NCI-H1092 treated with DMSO at 0.1 percent for 48 hours (cell line): ENCODE data around the gene WWOX.
A peak's percentile ranks its signal among the peaks of the same experiment; 100 is the strongest.

Experiments
- DNase-seq: peaks from one replicate; lab custom pipeline; 2025; lab: John Stamatoyannopoulos, UW

WWOX gene

DNA sequence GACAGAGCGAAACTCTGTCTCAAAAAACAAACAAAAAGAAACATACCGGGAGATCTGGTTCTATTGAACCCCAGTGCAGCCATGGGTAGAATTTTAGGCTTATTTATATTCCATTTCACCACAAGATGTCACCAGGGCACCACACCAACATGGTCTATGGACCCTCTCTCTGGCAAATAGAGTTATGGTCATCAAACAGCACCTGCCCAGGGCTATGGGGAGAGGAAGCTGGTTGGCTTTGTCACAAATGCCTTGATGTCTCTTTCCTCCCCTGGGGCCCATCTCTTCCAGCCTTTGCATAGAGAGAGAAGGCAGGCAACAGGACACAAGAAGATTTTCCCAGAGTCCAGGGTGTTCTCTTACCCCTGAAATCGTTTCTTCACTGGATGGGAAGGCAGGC, 128.4 kb downstream of the WWOX start:
- peak; percentile 38 for DNase-seq

DNA sequence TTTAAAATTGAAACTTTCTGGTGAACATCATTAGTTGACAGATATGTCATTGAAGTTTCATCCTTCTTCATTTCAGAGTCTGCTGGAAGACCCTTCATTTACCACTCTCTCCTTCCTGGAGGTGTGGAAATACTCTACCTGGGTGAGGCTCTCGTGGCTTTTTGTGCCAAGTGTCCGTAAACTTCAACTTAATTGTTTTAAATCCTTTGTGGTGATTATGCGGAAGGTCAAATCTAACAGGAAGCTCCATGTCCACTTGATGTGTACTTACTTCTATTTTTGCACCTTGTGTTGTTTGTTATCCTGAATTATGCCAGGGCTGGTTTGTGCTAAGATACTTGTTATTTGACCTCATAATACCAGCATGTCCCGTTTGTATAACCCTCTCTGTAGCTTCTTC, 129.2 kb downstream of the WWOX start:
- no peak for DNase-seq

DNA sequence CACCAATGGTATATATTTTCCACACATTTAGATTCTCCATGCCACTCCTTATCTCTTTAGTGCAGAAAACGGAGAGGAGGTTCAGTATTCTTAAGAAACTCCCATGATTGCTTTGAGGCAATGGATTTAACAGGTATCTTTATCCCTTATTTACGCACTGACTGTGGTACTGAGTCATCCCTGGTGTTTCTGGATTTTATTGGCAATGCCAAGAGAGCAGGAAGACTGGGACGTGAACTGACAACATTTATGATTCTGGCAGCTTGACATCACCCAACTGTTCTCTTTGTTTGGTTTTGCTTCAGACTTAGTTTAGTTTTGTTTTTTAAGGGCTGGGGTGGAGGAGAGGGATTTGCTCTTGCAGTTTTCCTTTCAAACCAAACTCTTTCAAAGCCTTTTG, 131.4 kb downstream of the WWOX start:
- no peak for DNase-seq

DNA sequence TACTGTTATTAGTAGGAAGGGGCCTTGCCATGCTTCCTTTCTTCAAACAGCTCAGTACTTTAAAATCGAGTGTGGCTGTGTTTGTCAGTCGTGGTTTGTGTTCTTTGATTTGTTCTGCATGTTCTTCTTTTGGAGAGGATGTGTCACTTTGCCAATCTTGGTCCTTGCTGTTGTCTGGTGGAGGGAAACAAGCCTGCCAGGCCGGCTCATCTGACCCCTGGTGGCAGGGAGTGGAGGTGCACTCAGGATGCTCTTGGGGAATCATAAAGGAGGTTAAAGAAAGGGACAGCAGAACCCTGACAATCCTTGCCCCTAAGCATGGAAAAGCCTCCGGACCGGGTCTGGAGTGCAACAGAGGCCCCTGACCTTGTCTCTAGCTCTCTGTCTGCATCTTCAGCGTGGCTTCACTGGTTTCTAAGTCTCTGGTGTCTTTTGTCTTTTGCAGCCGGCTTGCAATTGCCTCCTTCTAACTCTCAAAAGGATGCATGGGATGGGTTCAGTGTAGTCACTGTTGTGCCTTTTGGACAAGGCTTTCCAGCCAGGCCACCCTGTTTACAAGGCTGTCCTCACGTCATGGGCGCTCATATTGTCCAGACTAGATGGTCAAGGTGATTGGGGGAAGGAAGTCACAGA, 135.8 kb downstream of the WWOX start:
- peak; percentile 79 for DNase-seq

DNA sequence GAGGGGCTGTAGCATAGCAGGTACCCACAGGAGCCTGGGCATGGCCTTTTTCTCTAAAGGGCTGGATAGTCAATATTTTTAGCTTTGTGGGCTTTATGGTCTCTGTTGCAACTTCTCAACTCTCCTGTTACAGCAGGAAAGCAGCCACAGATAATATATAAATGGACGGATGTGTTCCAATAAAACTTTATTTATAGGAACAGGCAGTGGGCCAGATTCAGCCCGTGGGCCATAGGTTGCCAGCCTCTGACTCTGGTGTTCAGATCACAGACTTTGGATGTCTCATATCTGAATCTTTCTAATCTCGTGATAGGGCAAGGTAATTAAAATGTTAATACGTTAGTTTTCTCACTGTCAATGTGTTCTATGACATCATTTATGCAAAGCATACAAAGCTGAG, 136.4 kb downstream of the WWOX start:
- no peak for DNase-seq

DNA sequence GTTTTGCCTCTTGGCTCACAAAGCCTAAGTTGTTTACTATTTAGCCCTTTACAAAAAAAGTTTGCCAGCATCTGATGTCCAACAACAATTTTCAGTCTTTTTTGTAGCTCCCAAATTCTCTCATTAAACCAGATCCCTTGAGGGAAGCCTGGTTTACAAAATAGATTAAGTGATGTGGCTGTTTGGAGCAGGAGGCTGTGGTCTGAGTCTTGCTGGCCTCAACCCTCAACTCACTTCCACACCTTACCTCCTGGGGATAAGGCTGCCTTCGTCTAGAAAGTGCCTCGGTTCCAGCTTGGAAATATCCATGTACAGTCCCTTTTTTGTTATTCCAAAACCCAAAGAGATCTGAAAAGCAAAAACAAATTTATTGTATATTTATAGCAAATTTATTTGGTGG, 138.4 kb downstream of the WWOX start:
- DNase-seq, result no peak

DNA sequence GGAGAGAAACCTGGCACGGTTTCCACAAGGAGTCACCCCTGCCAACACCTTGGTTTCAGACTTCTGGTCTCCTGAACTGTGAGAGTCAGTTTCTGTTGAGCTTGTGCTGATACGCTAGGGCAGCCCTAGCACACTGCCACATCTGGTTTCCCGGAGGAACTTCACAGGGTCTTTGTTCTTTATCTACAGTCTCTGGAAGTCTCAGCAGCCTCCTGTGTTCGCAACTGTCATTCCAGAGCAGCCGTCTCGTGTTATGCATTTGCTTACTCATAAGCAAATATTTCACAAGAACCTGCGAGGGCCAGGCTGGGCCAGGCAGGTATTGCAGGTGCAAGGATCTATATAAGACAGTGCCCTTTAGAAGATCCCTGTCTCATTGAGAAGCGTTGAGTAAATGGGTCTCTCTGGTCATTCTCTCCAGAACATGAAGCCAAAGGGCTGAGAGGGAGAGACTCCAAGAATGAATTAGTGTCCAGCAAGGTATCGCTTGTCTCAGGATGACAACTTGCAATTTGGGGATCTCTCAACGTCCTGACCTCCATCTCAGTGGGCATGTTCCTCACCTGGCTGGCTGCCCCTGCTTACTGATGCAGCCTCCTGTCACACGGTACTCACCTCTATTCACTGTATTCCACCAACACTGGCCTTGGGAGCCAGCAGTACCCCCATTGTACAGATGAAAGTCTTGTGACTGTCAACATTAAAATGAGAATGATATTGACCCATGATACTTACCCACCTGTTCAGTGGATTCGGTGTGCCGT, 141.2 kb downstream of the WWOX start:
- no peak for DNase-seq

DNA sequence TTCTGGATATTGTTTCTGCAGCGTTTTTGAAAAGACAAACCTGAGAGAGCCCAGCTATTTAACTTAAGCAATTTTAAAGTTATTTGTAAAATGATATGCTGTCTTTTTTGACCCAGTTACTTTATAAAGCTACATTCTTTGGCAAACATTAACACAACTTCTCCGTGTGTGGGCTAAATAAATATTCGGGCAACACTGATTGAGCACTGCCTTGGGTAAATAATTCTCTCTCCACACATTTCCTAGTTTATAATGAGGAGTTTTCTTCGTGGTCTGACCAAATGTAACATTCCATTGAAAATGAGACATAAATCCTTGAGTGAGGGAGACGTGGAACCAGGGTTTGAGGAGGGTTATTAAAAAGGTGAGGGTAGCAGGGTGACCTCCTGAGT, 142.8 kb downstream of the WWOX start:
- no peak for DNase-seq

DNA sequence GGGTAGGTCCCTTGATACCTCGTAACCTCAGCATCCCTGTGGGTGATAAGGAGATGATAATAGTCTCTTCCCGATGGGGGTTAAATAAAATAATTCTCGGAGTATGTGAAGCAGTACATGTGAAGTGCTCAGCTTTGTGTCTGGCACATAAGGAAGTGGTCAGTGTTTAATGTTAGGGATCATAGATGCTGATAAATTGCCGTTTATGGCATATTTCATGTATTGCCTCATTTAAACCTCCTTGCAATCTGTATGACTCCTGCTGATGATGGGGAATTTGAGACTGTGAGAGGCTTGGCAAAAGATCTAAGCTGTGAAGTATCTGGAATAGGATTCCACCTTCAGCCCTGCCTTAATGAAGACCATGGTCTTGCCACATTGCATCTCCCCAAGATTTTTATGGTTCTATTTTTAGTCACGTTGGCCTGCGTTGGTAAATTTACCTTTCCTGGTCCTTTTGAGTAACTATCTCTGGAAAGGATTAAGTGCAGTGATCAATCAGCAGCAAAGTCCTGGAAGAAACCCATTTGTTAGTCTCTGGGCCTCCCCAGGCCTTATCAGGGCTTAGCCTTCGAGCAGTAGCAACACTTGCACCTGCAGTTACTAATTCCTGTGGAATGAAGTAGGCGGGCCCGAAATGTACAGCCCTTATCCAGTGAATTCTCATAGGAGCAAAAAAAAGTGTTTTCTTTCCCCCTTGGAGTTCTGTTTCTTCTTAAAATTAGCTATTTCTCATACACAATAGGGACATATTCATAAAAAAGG, 144.9 kb downstream of the WWOX start:
- DNase-seq, result no peak

DNA sequence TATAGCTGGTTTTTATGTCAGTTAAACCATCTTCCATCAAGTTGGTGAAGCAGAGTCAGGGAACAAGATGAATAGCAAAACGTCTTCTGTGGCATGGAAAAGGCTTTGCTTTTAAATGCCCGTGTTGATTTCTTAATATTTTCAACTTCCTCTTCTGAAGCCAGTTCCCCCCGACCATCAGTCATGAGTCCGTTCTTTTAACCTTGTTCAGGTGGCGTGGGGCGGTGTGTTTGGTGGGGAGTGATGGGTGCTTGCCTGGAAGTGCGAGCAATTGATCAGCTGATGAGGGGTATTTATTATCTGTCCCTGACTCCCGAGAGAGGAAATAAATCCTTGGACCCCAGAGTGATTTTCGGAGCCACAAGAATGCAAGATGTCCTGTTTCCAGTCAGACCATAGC, 147.1 kb downstream of the WWOX start:
- DNase-seq, result no peak

DNA sequence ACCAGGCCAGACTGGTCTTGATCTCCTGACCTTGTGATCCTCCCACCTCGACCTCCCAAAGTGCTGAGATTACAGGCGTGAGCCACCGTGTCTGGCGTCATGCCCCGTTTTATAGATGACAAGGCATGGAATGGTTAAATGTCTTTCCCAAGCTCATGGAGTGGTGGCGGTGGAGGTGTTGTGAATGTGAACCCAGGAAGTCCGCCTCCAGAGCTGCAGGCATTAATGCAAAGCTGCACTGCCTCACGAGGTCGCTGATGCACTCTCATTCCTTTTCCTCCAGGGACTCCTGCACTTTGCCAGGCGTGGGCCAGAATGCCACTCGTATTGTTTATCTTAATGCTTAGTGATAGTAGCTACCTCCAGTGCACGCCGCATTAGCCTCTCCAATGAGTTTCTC, 149.6 kb downstream of the WWOX start:
- DNase-seq, result peak; percentile 89

DNA sequence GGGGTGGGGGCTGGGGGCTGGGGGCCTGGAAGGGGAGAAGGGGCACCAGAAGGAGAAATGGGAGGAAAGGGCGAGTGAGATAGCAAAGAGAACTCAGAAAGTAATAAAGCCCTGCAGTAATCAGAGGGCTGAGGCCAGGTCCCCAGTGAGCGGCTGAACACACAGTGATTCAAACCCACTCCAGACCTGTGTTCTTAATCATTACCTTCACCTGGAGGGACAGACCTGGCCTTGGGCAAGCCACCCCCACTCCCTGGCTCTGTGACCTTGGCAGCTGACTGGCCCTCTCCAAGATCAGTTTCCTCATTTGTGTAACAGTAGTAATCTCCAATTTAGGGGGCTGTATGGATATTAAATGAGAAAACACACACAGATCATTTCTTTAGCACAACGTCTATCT, 150.4 kb downstream of the WWOX start:
- peak; percentile 30 for DNase-seq

DNA sequence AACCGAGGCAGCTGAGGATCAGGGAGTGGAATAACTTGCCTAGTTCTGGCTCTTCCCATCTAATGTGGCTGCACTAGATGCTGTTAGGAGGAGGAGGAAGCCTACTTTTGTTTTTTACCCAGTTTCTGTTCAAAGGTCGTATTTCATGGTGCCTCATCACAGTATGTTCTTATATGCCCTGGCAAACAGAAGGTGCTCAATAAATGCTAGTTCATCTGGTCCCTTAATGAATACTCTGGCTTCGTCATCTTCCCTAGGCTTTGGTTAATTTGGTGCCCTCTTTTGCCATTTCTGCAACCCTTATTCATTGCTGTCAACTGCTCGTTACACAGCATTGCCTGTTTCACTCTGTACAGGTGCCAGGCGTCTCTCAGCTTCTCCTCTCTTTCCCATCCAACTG, 151.7 kb downstream of the WWOX start:
- DNase-seq, result no peak

DNA sequence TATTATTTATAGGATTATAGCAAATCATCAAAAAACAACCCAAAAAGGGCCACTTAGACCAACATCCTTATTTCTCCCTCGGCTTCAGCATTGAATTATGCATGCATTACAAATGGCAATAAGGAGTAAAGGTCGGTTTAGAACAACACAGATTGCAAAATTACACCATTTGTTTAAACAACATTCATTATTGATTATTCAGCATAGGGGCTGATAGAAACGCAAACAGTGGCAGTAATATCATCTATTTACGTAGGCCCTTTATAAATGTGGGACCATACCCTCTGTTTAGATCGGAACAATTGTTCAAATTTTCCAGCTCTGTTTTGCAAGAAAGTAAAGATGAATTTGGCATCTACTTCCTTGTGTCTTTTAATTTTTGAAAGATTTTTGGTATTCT, 153.3 kb downstream of the WWOX start:
- peak; percentile 34 for DNase-seq

DNA sequence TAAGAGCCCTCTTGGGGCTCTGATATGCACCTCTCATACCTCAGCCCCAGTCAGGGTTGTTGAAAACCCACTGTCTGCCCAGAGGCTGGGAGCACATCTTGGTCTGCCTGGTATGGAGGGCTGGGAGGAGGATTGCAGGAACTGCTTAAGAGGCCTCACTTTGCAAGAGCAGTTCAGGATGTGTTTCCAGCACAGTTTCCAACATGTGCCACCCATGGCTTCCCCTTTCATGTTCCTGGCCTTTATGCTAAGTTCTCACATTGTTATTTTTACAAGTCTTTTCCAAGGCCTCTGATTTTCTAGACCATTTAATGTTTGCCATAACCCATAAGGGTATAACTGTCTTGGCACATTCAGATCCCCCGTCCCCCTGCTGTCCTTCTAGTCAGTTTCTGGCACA, 155.4 kb downstream of the WWOX start:
- DNase-seq, result no peak

DNA sequence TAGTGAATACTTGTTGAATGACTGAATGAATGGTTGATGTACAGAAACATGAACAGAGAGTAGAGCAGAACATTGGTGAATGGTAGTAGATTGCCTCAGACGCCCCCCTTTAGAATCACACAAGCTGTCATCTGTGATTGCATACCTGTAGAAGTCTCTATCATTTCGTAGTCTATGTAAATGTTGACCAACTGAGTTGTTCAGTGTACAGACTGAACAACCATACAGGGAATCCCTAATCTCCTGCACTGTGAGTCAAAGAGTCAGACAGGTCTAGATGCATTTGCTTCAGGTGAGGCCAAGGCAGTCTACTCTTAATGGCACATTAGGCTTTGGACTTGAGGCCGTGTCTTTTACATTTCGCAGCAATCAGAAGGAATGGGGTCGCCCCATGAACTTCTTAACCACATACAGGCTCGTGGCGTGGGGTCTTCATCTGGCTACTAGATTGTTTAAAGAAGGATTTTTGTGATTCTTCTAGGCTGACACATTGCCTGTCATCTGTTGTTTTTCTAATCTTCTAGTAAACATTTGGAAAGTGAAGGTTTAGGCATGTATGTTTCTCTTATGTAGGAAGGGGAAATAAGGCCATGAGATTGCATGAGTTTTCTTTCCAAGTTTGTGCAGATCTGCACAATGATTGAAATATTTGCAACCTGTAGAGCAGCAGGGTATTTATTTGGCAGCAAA, 157.4 kb downstream of the WWOX start:
- DNase-seq, result no peak

DNA sequence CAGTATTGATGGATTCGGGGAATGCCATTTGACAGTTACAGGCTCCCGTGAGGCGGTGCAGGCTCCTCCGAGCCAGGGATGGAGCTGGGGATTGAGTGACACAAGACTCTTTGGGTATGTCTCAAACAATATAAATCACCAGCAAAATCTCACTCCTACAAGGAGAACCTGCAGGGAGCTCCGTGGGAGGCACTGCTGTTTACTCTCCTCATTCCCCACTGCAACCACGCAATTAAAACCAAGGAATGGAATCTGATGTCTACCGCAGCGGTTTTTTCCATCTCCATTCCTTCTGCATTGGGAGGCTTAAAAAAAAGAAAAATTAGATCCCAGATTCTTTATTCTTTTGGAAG, 157.9 kb downstream of the WWOX start:
- DNase-seq, result no peak

DNA sequence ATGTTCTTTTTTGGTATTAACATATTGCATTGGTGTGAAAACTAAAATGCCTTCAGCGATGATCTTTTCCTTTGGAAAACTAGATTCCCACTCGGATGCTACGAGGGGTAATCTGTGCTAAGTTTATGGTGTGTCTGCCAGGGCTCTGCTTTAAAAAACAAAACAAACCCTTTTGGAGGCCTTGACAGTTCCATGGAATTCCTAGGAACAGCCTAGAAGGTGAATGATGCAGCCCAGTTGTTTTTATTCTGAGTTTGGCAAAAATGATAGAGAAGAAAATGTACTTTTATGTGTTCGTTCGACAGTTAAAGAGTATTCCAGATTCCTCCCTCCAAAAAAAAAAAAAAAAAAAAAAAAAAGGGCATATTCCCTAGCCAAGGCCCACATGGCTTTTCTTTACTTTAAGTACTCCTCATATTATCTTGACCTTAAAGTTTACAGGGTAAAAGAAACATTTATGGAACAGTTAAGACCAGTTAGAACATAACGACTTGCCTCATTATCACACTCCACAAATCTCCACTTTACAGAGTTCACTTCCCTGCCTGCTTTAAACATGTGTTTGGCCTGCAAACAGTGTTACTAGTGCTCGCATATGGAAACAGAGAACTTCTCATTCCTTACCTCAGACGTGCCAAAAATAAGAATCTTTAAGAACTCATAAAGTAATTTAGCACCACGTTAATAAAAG, 159.1 kb downstream of the WWOX start:
- DNase-seq, result no peak

DNA sequence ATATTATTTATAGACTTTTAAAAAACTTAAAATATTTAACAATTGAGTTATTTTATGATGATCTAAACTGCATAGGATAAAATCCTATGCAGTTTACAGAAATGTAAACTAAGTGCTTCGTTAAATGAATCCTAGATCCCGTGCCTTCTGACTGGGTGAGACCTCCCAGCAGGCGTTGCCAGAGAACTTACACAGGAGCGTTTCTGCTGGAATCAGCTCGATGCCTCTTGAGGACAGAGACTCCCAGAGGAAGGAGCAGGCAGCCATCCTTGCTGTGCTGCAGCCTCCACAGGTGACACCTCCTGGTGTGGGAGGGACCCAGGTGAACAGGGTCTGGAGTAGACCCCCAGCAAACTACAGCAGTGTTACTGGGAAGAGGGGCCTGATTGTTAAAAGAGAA, 160.4 kb downstream of the WWOX start:
- no peak for DNase-seq

DNA sequence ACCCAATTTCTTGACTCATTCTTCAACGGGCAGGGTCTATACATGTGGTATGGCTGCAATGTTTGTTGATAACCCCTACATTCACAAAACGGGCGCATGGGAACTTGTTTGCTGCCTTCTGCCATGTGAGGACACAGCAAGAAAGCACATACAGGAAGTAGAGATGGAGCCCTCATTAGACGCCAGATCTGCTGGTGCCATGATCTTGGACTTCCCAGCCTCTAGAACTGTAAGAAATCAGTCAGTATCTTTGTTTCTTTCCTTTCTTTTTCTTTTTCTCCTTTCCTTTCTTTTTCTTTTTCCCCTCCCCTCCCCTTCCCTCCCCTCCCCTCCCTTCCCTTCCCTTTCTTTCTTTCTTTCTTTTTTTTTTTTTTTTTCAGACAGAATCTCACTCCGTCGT, 165.2 kb downstream of the WWOX start:
- DNase-seq, result no peak

DNA sequence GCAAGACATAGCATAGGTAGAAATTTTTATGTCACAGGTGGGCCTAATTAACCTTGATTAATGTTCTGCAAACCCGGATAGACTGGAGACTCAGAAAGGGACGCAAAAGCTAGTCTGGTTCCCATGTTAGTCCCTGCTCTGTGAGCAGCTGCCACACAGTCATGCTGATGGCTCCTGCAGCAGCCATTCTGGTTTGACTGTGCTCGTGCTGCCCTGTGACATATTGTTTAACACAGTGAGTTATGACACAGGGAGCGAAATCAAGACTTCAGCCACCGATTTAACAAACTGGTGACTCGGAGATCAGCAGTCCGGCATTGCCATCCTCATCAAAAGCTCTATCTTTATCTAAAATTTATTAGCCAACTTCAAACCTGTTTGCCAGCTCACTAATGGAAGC, 169.8 kb downstream of the WWOX start:
- DNase-seq, result no peak

DNA sequence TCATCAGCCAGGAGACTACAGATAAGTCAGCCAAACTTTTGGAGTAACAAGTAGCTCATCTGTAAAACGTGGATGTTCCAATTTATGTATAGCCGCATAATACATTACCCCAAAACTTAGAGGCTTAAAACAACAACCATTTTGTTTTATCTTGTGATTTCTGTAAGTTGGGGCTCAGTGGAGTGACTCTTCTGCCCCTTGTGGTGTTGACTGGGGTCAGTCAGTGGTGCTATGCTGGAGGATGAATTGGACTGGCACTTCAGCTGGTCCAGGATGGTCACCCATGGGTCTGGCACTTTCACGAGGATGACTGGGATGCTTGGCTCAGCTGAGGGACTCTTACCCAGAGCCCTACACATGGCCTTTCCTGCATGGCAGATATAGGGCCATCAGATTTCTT, 172.5 kb downstream of the WWOX start:
- DNase-seq, result no peak
